OCI-LY7 (cell line): Measurements from ENCODE around the gene ABHD11.

Experiments
- EZH2phosphoT487 ChIP-seq: fragments of 200-600 bp; sonication (generic); IDR thresholded peaks from 2 replicates; pipeline ENCODE4 v1.6.1; 2018; ENCODE audit warnings: low read depth, borderline replicate concordance, mild to moderate bottlenecking, mixed run types, antibody characterized with exemption, low read length, moderate library complexity, mixed read lengths
- TF ChIP-seq, protein P1 (sequence below): fragments of 200-600 bp; sonication (generic); conservative IDR thresholded peaks from 2 replicates; pipeline ENCODE4 v1.5.1; 2014; ENCODE audit warnings: mild to moderate bottlenecking, antibody characterized with exemption, low read length, moderate library complexity, mixed read lengths

DNA sequence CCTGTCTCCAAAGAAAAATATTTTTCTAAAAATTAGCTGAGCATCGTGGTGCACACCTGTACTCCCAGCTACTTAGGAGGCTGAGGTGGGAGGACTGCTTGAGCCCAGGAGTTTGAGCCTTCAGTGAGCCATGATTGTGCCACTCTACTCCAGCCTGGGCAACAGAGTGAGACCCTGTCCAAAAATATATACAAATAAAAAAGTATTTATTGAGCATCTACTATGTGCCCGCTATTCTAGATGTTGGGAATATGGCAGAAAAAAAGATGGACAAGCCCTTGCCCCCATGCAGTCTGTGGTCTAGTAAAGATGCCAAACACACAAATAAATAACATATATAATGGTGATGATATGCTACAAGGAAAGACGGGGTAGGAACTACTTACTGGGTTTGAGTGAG lies 14.8 kb downstream of the ABHD11 start:
- TF ChIP-seq, protein P1, sequence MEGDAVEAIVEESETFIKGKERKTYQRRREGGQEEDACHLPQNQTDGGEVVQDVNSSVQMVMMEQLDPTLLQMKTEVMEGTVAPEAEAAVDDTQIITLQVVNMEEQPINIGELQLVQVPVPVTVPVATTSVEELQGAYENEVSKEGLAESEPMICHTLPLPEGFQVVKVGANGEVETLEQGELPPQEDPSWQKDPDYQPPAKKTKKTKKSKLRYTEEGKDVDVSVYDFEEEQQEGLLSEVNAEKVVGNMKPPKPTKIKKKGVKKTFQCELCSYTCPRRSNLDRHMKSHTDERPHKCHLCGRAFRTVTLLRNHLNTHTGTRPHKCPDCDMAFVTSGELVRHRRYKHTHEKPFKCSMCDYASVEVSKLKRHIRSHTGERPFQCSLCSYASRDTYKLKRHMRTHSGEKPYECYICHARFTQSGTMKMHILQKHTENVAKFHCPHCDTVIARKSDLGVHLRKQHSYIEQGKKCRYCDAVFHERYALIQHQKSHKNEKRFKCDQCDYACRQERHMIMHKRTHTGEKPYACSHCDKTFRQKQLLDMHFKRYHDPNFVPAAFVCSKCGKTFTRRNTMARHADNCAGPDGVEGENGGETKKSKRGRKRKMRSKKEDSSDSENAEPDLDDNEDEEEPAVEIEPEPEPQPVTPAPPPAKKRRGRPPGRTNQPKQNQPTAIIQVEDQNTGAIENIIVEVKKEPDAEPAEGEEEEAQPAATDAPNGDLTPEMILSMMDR, result no peak
- TF ChIP-seq EZH2phosphoT487, result no peak
